WTC11 (cell line): ENCODE data around the gene PGGT1B. TPM values are rescaled to one million over a fixed set of nuclear protein-coding genes. Genes with fewer than 3 reads are reported as not detected.

ENCODE experiments used
- AFF4 ChIP-seq: sonication (generic); formaldehyde crosslinking; IDR thresholded peaks from 2 replicates; pipeline ENCODE4 v1.8.1; 2023; ENCODE audit warnings: mild to moderate bottlenecking, missing genetic modification reagents, borderline replicate concordance
- AR ChIP-seq: fragments of 250-450 bp; sonication (Bioruptor Pico); IDR thresholded peaks from 2 replicates; pipeline ENCODE4 v1.9.0; 2021; ENCODE audit warnings: mild to moderate bottlenecking
- ARID4B ChIP-seq: sonication (generic); formaldehyde crosslinking; IDR thresholded peaks from 2 replicates; pipeline ENCODE4 v1.8.0; 2023; ENCODE audit warnings: missing genetic modification reagents, mild to moderate bottlenecking, borderline replicate concordance
- ATF6 ChIP-seq: sonication (generic); formaldehyde crosslinking; IDR thresholded peaks from 2 replicates; pipeline ENCODE4 v1.8.1; 2023; ENCODE audit warnings: mild to moderate bottlenecking, missing genetic modification reagents
- E2F5 ChIP-seq: sonication (generic); formaldehyde crosslinking; IDR thresholded peaks from 2 replicates; pipeline ENCODE4 v1.8.1; 2022; ENCODE audit warnings: mild to moderate bottlenecking, moderate library complexity, missing genetic modification reagents
- ETV6 ChIP-seq: sonication (generic); formaldehyde crosslinking; IDR thresholded peaks from 2 replicates; pipeline ENCODE4 v1.8.1; 2022; ENCODE audit warnings: mild to moderate bottlenecking, missing genetic modification reagents
- FOXP1 ChIP-seq: sonication (generic); formaldehyde crosslinking; IDR thresholded peaks from 2 replicates; pipeline ENCODE4 v1.8.0; 2022; ENCODE audit warnings: missing genetic modification reagents, mild to moderate bottlenecking, moderate library complexity, borderline replicate concordance
- JAZF1 ChIP-seq: fragments of 250-450 bp; sonication (Bioruptor Pico); IDR thresholded peaks from 2 replicates; pipeline ENCODE4 v1.9.0; 2021; ENCODE audit warnings: moderate library complexity, mild to moderate bottlenecking, inconsistent platforms
- KAT7 ChIP-seq: sonication (generic); formaldehyde crosslinking; IDR thresholded peaks from 2 replicates; pipeline ENCODE4 v1.8.1; 2023; ENCODE audit warnings: missing genetic modification reagents, mild to moderate bottlenecking, borderline replicate concordance
- MYBL2 ChIP-seq: sonication (generic); formaldehyde crosslinking; IDR thresholded peaks from 2 replicates; pipeline ENCODE4 v1.8.1; 2023; ENCODE audit warnings: mild to moderate bottlenecking, moderate library complexity, missing genetic modification reagents
- NFATC4 ChIP-seq: fragments of 250-450 bp; sonication (Bioruptor Pico); IDR thresholded peaks from 2 replicates; pipeline ENCODE4 v1.9.0; 2021; ENCODE audit warnings: mild to moderate bottlenecking
- NFE2L1 ChIP-seq: sonication (generic); formaldehyde crosslinking; IDR thresholded peaks from 2 replicates; pipeline ENCODE4 v1.8.1; 2023; ENCODE audit warnings: missing genetic modification reagents
- NR1H2 ChIP-seq: sonication (generic); formaldehyde crosslinking; IDR thresholded peaks from 2 replicates; pipeline ENCODE4 v1.9.0; 2021; ENCODE audit warnings: mild to moderate bottlenecking, moderate library complexity, missing genetic modification reagents
- PREB ChIP-seq: sonication (generic); formaldehyde crosslinking; IDR thresholded peaks from 2 replicates; pipeline ENCODE4 v1.8.1; 2022; ENCODE audit warnings: mild to moderate bottlenecking, missing genetic modification reagents, moderate library complexity, borderline replicate concordance
- SMAD4 ChIP-seq: sonication (generic); formaldehyde crosslinking; IDR thresholded peaks from 2 replicates; pipeline ENCODE4 v1.8.0; 2022; ENCODE audit warnings: mild to moderate bottlenecking, missing genetic modification reagents
- SP1 ChIP-seq: sonication (generic); formaldehyde crosslinking; conservative IDR thresholded peaks from 2 replicates; pipeline ENCODE4 v1.8.1; 2022; ENCODE audit warnings: missing genetic modification reagents
- TEAD1 ChIP-seq: sonication (generic); formaldehyde crosslinking; IDR thresholded peaks from 2 replicates; pipeline ENCODE4 v1.8.0; 2022; ENCODE audit warnings: mild to moderate bottlenecking, missing genetic modification reagents
- TP53 ChIP-seq: sonication (generic); formaldehyde crosslinking; IDR thresholded peaks from 2 replicates; pipeline ENCODE4 v1.8.1; 2023; ENCODE audit warnings: mild to moderate bottlenecking, missing genetic modification reagents
- ZNF138 ChIP-seq: sonication (generic); formaldehyde crosslinking; conservative IDR thresholded peaks from 2 replicates; pipeline ENCODE4 v1.8.1; 2022; ENCODE audit warnings: mild to moderate bottlenecking, moderate library complexity, missing genetic modification reagents
- ZNF416 ChIP-seq: fragments of 250-450 bp; sonication (Bioruptor Pico); IDR thresholded peaks from 2 replicates; pipeline ENCODE4 v1.9.0; 2021; ENCODE audit warnings: mild to moderate bottlenecking, inconsistent platforms
- ZNF423 ChIP-seq: fragments of 250-450 bp; sonication (Bioruptor Pico); IDR thresholded peaks from 2 replicates; pipeline ENCODE4 v2.1.2; 2022; ENCODE audit warnings: mild to moderate bottlenecking, moderate library complexity
- ZSCAN18 ChIP-seq: fragments of 250-450 bp; sonication (Bioruptor Pico); IDR thresholded peaks from 2 replicates; pipeline ENCODE4 v2.1.2; 2022; ENCODE audit warnings: mild to moderate bottlenecking, moderate library complexity
- total RNA-seq: library from RNA; stranded (reverse); gene quantifications from 3 replicates; pipeline ENCODE4 v1.2.3, GENCODE V29; 2021

The PGGT1B gene
- total RNA-seq, 1 experiment from 2014 or later: 43.0 TPM

- TF ChIP-seq MYBL2 (CRISPR knock-in tag) (peak; percentile 53), PREB (CRISPR knock-in tag) (no peak), ZNF423 (CRISPR knock-in tag) (no peak), SP1 (CRISPR knock-in tag) (peak; percentile 98), ETV6 (peak; percentile 75), TP53 (CRISPR knock-in tag) (peak; percentile 17; the same call in 1 of the 2 replicates), TEAD1 (peak; percentile 54; the same call in 1 of the 2 replicates), NFE2L1 (no peak; the same call in 1 of the 2 replicates), SMAD4 (CRISPR knock-in tag) (no peak), KAT7 (CRISPR knock-in tag) (peak; percentile 92), ATF6 (CRISPR knock-in tag) (no peak), ZNF138 (peak; percentile 49; the same call in 1 of the 2 replicates), AR (CRISPR knock-in tag) (no peak), NFATC4 (CRISPR knock-in tag) (no peak), ZNF416 (CRISPR knock-in tag) (no peak), ARID4B (peak; percentile 76), FOXP1 (no peak), E2F5 (peak; percentile 65; the same call in 1 of the 2 replicates), AFF4 (CRISPR knock-in tag) (0 out of 2 replicates have a peak, but pooled peaks have one; percentile 26), ZSCAN18 (no peak), JAZF1 (CRISPR knock-in tag) (no peak), NR1H2 (CRISPR knock-in tag) (no peak)
These were observed 93.1 kb downstream of the PGGT1B start, which contains the start of gene TRIM36 (continued) for GRCh38 chr5:115169487-115170133.
